ENCODE data around the gene KAT7. TPM values are rescaled to one million over a fixed set of nuclear protein-coding genes. Genes with fewer than 3 reads are reported as not detected.
"Not testable (repeated sequence)": the region's sequence is repeated elsewhere in the genome, so short reads cannot be mapped to it uniquely, and the experiment has no call there.

Gene KAT7
- polyA plus RNA-seq, 2 donors: 5.7 to 11.8 TPM

GRCh38 chr17:49748223-49748622 is 40.3 kb upstream of the KAT7 start:
- H3K27ac ChIP-seq (ENCODE audit: low read depth in 2 of 2, low read length in 1 of 2): no peak overlapping the region
- no peaks in the 10 kb centered on the region for H3K9me3 ChIP-seq (ENCODE audit: control insufficient read depth in 2 of 2, insufficient read depth in 1 of 2, low read depth in 1 of 2, low read length in 1 of 2)
- H3K36me3 ChIP-seq (ENCODE audit: control insufficient read depth in 2 of 2, insufficient read depth in 2 of 2, low read length in 1 of 2): no peaks in the 10 kb centered on the region
- H3K4me3 ChIP-seq (ENCODE audit: low read depth in 1 of 2, low read length in 2 of 2): no peak overlapping the region
- no peaks in the 10 kb centered on the region for H3K4me1 ChIP-seq (ENCODE audit: control insufficient read depth in 2 of 2, insufficient read depth in 2 of 2, low read length in 1 of 2)
- WGBS, 2 donors: 79 to 83% methylated on average over 3 of the region's 3 CpGs
- no peaks in the 10 kb centered on the region for H3K27me3 ChIP-seq (ENCODE audit: control insufficient read depth in 1 of 2, insufficient read depth in 2 of 2, low read length in 2 of 2)

GRCh38 chr17:49748791-49749190 is 39.7 kb upstream of the KAT7 start:
- WGBS, 2 donors: 80 to 87% methylated on average over 7 of the region's 7 CpGs
- no peaks in the 10 kb centered on the region for H3K27me3 ChIP-seq (ENCODE audit: control insufficient read depth in 1 of 2, insufficient read depth in 2 of 2, low read length in 2 of 2)
- no peaks in the 10 kb centered on the region for H3K36me3 ChIP-seq (ENCODE audit: control insufficient read depth in 2 of 2, insufficient read depth in 2 of 2, low read length in 1 of 2)
- H3K9me3 ChIP-seq (ENCODE audit: control insufficient read depth in 2 of 2, insufficient read depth in 1 of 2, low read depth in 1 of 2, low read length in 1 of 2): no peaks in the 10 kb centered on the region
- H3K4me3 ChIP-seq (ENCODE audit: low read depth in 1 of 2, low read length in 2 of 2): no peak overlapping the region
- H3K4me1 ChIP-seq (ENCODE audit: control insufficient read depth in 2 of 2, insufficient read depth in 2 of 2, low read length in 1 of 2): no peaks in the 10 kb centered on the region
- no peak overlapping the region for H3K27ac ChIP-seq (ENCODE audit: low read depth in 2 of 2, low read length in 1 of 2)

GRCh38 chr17:49749730-49750129 is 38.8 kb upstream of the KAT7 start:
- H3K27ac ChIP-seq (ENCODE audit: low read depth in 2 of 2, low read length in 1 of 2): no peak overlapping the region
- no peaks in the 10 kb centered on the region for H3K36me3 ChIP-seq (ENCODE audit: control insufficient read depth in 2 of 2, insufficient read depth in 2 of 2, low read length in 1 of 2)
- WGBS, 2 donors: 87 to 93% methylated on average over 3 of the region's 3 CpGs
- no peaks in the 10 kb centered on the region for H3K4me1 ChIP-seq (ENCODE audit: control insufficient read depth in 2 of 2, insufficient read depth in 2 of 2, low read length in 1 of 2)
- H3K27me3 ChIP-seq (ENCODE audit: control insufficient read depth in 1 of 2, insufficient read depth in 2 of 2, low read length in 2 of 2): no peaks in the 10 kb centered on the region
- H3K4me3 ChIP-seq (ENCODE audit: low read depth in 1 of 2, low read length in 2 of 2): no peak overlapping the region
- H3K9me3 ChIP-seq (ENCODE audit: control insufficient read depth in 2 of 2, insufficient read depth in 1 of 2, low read depth in 1 of 2, low read length in 1 of 2): no peaks in the 10 kb centered on the region

GRCh38 chr17:49752508-49752907 is 36.0 kb upstream of the KAT7 start:
- Histone ChIP-seq H3K27ac (ENCODE audit: low read depth in 2 of 2, low read length in 1 of 2) (no peak overlapping the region), H3K27me3 (ENCODE audit: control insufficient read depth in 1 of 2, insufficient read depth in 2 of 2, low read length in 2 of 2) (no peaks in the 10 kb centered on the region), H3K36me3 (ENCODE audit: control insufficient read depth in 2 of 2, insufficient read depth in 2 of 2, low read length in 1 of 2) (no peaks in the 10 kb centered on the region), H3K9me3 (ENCODE audit: control insufficient read depth in 2 of 2, insufficient read depth in 1 of 2, low read depth in 1 of 2, low read length in 1 of 2) (no peaks in the 10 kb centered on the region), H3K4me3 (ENCODE audit: low read depth in 1 of 2, low read length in 2 of 2) (no peak overlapping the region), H3K4me1 (ENCODE audit: control insufficient read depth in 2 of 2, insufficient read depth in 2 of 2, low read length in 1 of 2) (peaks cover 0 to 3% of the 10 kb centered on the region in 2 donors)
- WGBS, 2 donors: 86 to 94% methylated on average over 3 of the region's 3 CpGs

GRCh38 chr17:49753959-49754391 is 34.5 kb upstream of the KAT7 start:
- no peak overlapping the region for H3K4me3 ChIP-seq (ENCODE audit: low read depth in 1 of 2, low read length in 2 of 2)
- H3K36me3 ChIP-seq (ENCODE audit: control insufficient read depth in 2 of 2, insufficient read depth in 2 of 2, low read length in 1 of 2): no peaks in the 10 kb centered on the region
- WGBS, 2 donors: 69 to 81% methylated on average over 8 of the region's 8 CpGs
- no peak overlapping the region for H3K27ac ChIP-seq (ENCODE audit: low read depth in 2 of 2, low read length in 1 of 2)
- H3K27me3 ChIP-seq (ENCODE audit: control insufficient read depth in 1 of 2, insufficient read depth in 2 of 2, low read length in 2 of 2): no peaks in the 10 kb centered on the region
- H3K4me1 ChIP-seq (ENCODE audit: control insufficient read depth in 2 of 2, insufficient read depth in 2 of 2, low read length in 1 of 2): peaks cover 0 to 3% of the 10 kb centered on the region in 2 donors
- no peaks in the 10 kb centered on the region for H3K9me3 ChIP-seq (ENCODE audit: control insufficient read depth in 2 of 2, insufficient read depth in 1 of 2, low read depth in 1 of 2, low read length in 1 of 2)

- Histone ChIP-seq H3K9me3 (ENCODE audit: control insufficient read depth in 2 of 2, insufficient read depth in 1 of 2, low read depth in 1 of 2, low read length in 1 of 2) (no peaks in the 10 kb centered on the region), H3K27me3 (ENCODE audit: control insufficient read depth in 1 of 2, insufficient read depth in 2 of 2, low read length in 2 of 2) (no peaks in the 10 kb centered on the region), H3K4me1 (ENCODE audit: control insufficient read depth in 2 of 2, insufficient read depth in 2 of 2, low read length in 1 of 2) (peaks cover 0 to 3% of the 10 kb centered on the region in 2 donors), H3K36me3 (ENCODE audit: control insufficient read depth in 2 of 2, insufficient read depth in 2 of 2, low read length in 1 of 2) (no peaks in the 10 kb centered on the region), H3K27ac (ENCODE audit: low read depth in 2 of 2, low read length in 1 of 2) (no peak overlapping the region), H3K4me3 (ENCODE audit: low read depth in 1 of 2, low read length in 2 of 2) (no peak overlapping the region)
- 79 to 82% methylated on average over 4 of the region's 4 CpGs for WGBS, 2 donors
These were observed 32.7 kb upstream of the KAT7 start for GRCh38 chr17:49755663-49756283.

- Histone ChIP-seq H3K4me1 (ENCODE audit: control insufficient read depth in 2 of 2, insufficient read depth in 2 of 2, low read length in 1 of 2) (peaks cover 0 to 3% of the 10 kb centered on the region in 2 donors), H3K36me3 (ENCODE audit: control insufficient read depth in 2 of 2, insufficient read depth in 2 of 2, low read length in 1 of 2) (no peaks in the 10 kb centered on the region), H3K27me3 (ENCODE audit: control insufficient read depth in 1 of 2, insufficient read depth in 2 of 2, low read length in 2 of 2) (no peaks in the 10 kb centered on the region), H3K27ac (ENCODE audit: low read depth in 2 of 2, low read length in 1 of 2) (no peak overlapping the region), H3K4me3 (ENCODE audit: low read depth in 1 of 2, low read length in 2 of 2) (no peak overlapping the region), H3K9me3 (ENCODE audit: control insufficient read depth in 2 of 2, insufficient read depth in 1 of 2, low read depth in 1 of 2, low read length in 1 of 2) (no peaks in the 10 kb centered on the region)
- WGBS, 2 donors: 88 to 92% methylated on average over 9 of the region's 9 CpGs
These were observed 31.9 kb upstream of the KAT7 start for GRCh38 chr17:49756323-49757150.

- Histone ChIP-seq H3K4me3 (ENCODE audit: low read depth in 1 of 2, low read length in 2 of 2) (no peak overlapping the region), H3K4me1 (ENCODE audit: control insufficient read depth in 2 of 2, insufficient read depth in 2 of 2, low read length in 1 of 2) (peaks cover 0 to 3% of the 10 kb centered on the region in 2 donors), H3K27ac (ENCODE audit: low read depth in 2 of 2, low read length in 1 of 2) (no peak overlapping the region), H3K36me3 (ENCODE audit: control insufficient read depth in 2 of 2, insufficient read depth in 2 of 2, low read length in 1 of 2) (no peaks in the 10 kb centered on the region), H3K9me3 (ENCODE audit: control insufficient read depth in 2 of 2, insufficient read depth in 1 of 2, low read depth in 1 of 2, low read length in 1 of 2) (no peaks in the 10 kb centered on the region), H3K27me3 (ENCODE audit: control insufficient read depth in 1 of 2, insufficient read depth in 2 of 2, low read length in 2 of 2) (no peaks in the 10 kb centered on the region)
- 73 to 74% methylated on average over 6 of the region's 6 CpGs for WGBS, 2 donors
These were observed 31.2 kb upstream of the KAT7 start for GRCh38 chr17:49757151-49757777.

- 82 to 87% methylated on average over 8 of the region's 8 CpGs for whole genome bisulfite sequencing, 2 donors
- not testable (repeated sequence) for H3K4me3 ChIP-seq (ENCODE audit: low read depth in 1 of 2, low read length in 2 of 2); H3K36me3 ChIP-seq (ENCODE audit: control insufficient read depth in 2 of 2, insufficient read depth in 2 of 2, low read length in 1 of 2); H3K27me3 ChIP-seq (ENCODE audit: control insufficient read depth in 1 of 2, insufficient read depth in 2 of 2, low read length in 2 of 2); H3K9me3 ChIP-seq (ENCODE audit: control insufficient read depth in 2 of 2, insufficient read depth in 1 of 2, low read depth in 1 of 2, low read length in 1 of 2); H3K27ac ChIP-seq (ENCODE audit: low read depth in 2 of 2, low read length in 1 of 2)
- H3K4me1 ChIP-seq (ENCODE audit: control insufficient read depth in 2 of 2, insufficient read depth in 2 of 2, low read length in 1 of 2): peaks cover 0 to 11% of the 10 kb centered on the region in 2 donors
These were observed 29.9 kb upstream of the KAT7 start for GRCh38 chr17:49758464-49759010.

All from esophagus (tissue), 2 donors.